Measurements from ENCODE around the gene CORT.
"Not testable (repeated sequence)": the region's sequence is repeated elsewhere in the genome, so short reads cannot be mapped to it uniquely, and the experiment has no call there.

The CORT gene

GRCh38 chr1:10438677-10439163, 11.1 kb upstream of the CORT start:
- no peak for DNase-seq (ENCODE audit: low spot score)

- no peak for DNase-seq (ENCODE audit: low spot score)
Measured at GRCh38 chr1:10440305-10440704, 9.5 kb upstream of the CORT start.

GRCh38 chr1:10440794-10441193, 9.0 kb upstream of the CORT start:
- DNase-seq (ENCODE audit: low spot score) = no peak

GRCh38 chr1:10444248-10444647, 5.6 kb upstream of the CORT start:
- DNase-seq (ENCODE audit: low spot score) = no peak

- no peak for DNase-seq (ENCODE audit: low spot score)
Measured at GRCh38 chr1:10444795-10445397, 4.9 kb upstream of the CORT start.

- no peak for DNase-seq (ENCODE audit: low spot score)
Measured at GRCh38 chr1:10446790-10447422, 2.9 kb upstream of the CORT start.

- no peak for DNase-seq (ENCODE audit: low spot score)
Measured at GRCh38 chr1:10450156-10450814, 454 bp downstream of the CORT start.

GRCh38 chr1:10450836-10451235, 1.0 kb downstream of the CORT start:
- no peak for DNase-seq (ENCODE audit: low spot score)

GRCh38 chr1:10451287-10451686, 1.5 kb downstream of the CORT start:
- peak; percentile 75 for DNase-seq (ENCODE audit: low spot score)

GRCh38 chr1:10456048-10456447, 6.2 kb downstream of the CORT start:
- no peak for DNase-seq (ENCODE audit: low spot score)

GRCh38 chr1:10456661-10457060, 6.8 kb downstream of the CORT start:
- no peak for DNase-seq (ENCODE audit: low spot score)

GRCh38 chr1:10457462-10457861, 7.6 kb downstream of the CORT start:
- DNase-seq (ENCODE audit: low spot score) = not testable (repeated sequence)

GRCh38 chr1:10457875-10458274, 8.0 kb downstream of the CORT start:
- no peak for DNase-seq (ENCODE audit: low spot score)

GRCh38 chr1:10459184-10459583, 9.4 kb downstream of the CORT start:
- peak; percentile 77 for DNase-seq (ENCODE audit: low spot score)

- DNase-seq (ENCODE audit: low spot score) = no peak
Measured at GRCh38 chr1:10467078-10467477, 17.2 kb downstream of the CORT start.

- no peak for DNase-seq (ENCODE audit: low spot score)
Measured at GRCh38 chr1:10470043-10470442, 20.2 kb downstream of the CORT start.

- no peak for DNase-seq (ENCODE audit: low spot score)
Measured at GRCh38 chr1:10471411-10472219, 21.8 kb downstream of the CORT start.

GRCh38 chr1:10472220-10473144, 22.7 kb downstream of the CORT start, which contains the start of gene DFFA:
TSS of gene DFFA (minus strand) at chr1:10472529. CDS start at chr1:10472458, 71 bp downstream.
- DNase-seq (ENCODE audit: low spot score) = peak; percentile 95

- no peak for DNase-seq (ENCODE audit: low spot score)
Measured at GRCh38 chr1:10473145-10473765, 23.4 kb downstream of the CORT start.

GRCh38 chr1:10474309-10474612, 24.4 kb downstream of the CORT start:
- not testable (repeated sequence) for DNase-seq (ENCODE audit: low spot score)

All from GM03348 (cell line).